ENCODE measurements around the gene LPIN1.
A peak's percentile ranks its signal among the peaks of the same experiment; 100 is the strongest.

Gene LPIN1

DNA sequence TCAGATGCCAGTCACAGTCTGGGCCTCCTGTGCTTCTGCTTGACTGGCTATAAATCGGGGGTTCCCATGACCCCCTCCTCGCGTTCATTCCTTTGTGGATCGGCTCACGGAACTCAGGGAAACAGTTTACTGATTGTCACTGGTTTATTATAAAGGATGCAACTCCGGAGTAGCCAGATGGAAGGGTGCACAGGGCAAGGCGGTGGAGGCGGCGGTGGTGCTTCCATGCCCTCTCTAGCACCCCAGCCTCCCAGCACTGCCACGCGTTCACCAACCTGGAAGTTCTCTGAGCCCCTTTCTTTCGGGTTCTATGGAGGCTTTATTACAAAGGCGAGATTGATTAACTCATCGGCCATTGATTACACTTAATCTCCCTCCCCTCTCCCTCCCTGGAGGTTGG is 15.6 kb downstream of the LPIN1 start:
- DNase-seq (ENCODE audit: low spot score): no peak

DNA sequence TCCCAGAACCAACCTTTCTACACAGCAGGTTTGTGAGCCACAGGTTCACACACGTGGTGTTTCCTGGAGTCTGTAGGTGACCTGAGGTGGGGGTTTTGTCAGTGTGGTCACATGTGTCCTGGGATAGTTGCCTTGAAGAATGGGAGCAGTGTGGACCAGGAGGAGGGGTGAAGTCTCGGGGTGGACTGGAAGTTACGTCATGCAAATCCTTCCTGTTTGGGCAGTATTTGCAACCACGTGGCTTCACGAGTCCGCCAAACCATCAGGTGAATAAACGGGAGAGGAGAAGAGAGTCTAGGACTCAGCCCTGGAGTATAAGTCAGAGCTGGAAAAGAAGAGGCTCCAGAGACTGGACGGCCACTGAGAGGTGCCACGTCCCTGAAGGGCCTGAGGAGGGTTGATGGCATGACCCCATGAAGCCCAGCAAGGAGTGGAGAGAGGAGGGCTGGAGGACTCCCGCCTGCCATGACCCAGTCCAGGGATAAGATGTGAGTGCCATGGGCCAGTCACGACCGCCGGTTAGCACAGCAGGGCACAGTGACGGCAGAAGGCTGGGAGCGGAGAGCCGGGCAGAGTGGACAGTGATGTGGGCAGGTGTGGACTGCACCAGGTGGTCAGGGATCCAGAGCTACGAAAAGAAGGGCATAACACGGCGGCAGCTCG is 16.5 kb downstream of the LPIN1 start:
- DNase-seq (ENCODE audit: low spot score): no peak

DNA sequence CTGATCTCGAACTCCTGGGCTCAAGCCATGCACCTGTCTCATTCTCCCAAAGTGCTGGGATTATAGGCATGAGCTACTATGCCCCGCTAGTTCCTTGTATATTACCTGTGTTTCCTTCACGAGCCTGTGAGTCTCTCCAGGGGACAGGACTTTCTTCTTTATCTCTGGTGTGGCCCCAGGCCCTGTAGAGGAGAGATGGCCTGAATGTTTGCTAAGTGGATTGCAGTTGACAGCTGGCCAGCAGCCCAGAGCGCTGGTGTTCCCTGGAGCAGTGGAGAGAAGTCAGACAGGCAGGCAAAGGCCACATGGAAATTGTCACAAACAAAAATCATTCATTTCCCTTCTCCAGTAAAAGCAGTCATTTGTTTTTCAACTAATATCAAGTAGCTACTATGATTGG is 17.9 kb downstream of the LPIN1 start:
- DNase-seq (ENCODE audit: low spot score): no peak

DNA sequence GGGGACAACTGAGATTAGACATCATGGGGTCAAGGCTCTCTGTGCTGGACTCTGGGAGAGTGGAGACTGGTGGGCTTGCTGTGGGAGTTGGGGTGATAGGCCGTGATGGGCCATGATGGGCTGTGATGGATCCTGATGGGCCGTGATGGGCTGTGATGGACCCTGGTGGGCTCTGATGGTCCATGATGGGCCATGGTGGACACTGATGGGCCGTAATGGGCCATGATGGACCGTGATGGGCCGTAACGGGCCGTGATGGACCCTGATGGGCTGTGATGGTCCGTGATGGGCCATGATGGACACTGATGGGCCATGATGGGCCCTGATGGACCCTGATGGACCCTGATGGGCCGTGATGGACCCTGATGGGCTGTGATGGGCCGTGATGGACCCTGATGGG is 18.5 kb downstream of the LPIN1 start:
- DNase-seq (ENCODE audit: low spot score): no peak

DNA sequence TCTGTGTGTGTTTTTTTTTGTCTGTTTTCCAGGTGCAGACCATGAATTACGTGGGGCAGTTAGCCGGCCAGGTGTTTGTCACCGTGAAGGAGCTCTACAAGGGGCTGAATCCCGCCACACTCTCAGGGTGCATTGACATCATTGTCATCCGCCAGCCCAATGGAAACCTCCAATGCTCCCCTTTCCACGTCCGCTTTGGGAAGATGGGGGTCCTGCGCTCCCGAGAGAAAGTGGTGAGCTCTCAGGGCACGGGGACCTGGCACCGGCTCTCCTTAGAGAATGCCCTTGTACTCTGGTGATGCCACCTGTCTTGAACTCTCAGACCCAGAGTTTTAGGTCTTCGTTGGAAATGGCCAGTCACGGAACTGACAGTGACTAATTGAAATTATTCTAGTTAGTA is 19.1 kb downstream of the LPIN1 start:
- no peak for DNase-seq (ENCODE audit: low spot score)

DNA sequence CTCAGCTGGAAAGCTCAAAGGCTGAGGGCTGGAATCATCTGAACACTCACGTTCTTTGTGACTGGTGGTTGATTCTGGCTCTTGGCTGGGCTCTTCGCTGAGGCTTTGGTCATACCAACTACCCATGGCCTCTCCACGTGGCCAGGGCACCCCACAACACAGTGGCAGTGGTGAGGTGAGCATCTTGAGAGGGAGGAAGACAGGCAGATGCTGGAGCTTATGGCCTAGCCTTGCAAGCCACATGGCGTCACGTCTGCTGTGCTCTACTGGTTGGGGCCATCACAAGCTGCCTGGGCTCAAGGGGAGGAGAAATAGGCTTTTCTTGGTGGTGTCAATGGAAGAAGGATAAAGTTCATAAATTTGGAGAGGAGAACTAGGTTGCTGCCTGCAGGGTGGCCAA is 19.6 kb downstream of the LPIN1 start:
- no peak for DNase-seq (ENCODE audit: low spot score)

DNA sequence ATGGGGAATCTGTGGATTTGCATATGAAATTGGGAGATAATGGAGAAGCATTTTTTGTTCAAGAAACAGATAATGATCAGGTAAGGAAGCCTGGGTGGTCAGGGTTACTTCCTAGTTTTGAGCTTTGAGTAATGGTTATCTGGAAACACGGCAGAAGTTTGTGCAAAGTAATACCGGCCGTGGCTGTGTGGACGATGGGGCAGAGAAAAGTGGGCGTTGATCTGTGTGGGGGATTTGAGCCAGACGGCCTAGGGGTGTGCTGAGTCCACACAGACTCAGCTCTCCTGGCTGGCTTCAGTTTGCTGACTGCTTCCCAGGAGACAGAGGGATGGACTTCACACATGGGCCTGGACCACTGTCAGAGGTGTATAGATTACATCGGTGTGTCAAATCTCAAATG is 21.3 kb downstream of the LPIN1 start:
- no peak for DNase-seq (ENCODE audit: low spot score)

DNA sequence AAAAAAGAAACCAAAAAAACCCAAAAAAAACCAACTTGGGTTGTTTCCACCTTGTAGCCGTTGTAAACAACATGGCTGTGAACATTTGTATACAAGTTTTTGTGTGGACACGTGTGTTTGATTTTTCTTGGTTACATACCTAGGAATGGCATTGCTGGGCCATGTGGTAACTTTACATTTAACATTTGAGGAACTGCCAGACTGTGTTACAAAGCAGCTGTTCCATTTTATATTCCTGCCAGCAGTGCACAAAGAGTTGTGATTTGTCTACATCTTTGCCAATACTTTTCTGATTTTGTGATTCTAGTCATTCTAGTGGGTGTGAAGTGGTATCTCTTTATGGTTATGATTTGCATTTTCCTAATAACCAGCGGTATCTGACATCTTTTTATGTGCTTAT is 22.5 kb downstream of the LPIN1 start:
- DNase-seq (ENCODE audit: low spot score): no peak

DNA sequence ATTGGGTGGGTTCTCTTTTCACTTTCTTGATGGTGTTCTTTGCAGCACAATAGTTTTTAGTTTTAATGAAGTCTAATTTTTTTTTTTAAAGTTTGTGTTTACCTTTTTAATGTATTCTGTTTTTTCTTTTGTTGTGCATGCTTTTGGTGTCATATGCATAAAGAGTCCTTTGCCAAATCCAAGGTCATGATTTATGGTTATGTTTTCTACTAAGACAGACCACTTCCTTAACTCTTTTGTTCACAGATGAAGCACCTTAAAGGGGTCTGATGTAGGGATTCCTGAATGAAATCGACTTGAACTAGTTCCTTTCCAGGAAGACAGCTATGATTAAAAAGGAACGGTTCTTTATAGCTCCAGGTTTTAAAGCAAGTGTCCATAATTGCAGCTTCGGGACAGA is 23.1 kb downstream of the LPIN1 start:
- DNase-seq (ENCODE audit: low spot score): no peak

DNA sequence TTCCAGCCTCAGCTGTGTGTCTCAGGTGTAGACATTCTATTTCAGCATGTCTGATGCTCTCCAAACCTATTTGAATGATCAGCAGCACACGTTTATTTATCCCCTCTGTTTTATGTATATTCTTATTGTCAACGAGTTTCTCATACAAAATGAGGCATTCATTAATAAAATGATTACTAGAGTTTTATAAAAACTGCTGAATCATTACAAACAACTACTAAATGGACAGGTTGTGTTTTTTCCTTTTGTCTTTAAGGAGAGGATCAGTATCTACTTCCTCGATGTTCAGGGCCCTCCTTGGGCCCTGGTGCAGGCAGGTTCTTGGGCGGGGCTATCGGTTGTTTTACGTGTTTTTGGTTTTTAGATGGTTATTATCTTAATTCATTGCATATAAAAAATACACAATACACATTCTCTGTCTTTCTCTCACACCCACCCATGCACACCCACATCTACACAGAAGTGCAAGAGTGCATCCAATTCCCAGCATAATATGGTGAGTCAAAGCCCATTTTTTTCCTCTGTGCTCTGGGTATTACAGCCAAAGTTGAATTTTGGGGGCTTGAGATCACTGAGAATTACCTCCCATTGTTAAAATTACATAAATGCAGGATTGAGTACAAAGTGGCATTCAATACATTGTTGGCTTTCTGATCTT is 24.2 kb downstream of the LPIN1 start:
- no peak for DNase-seq (ENCODE audit: low spot score)

DNA sequence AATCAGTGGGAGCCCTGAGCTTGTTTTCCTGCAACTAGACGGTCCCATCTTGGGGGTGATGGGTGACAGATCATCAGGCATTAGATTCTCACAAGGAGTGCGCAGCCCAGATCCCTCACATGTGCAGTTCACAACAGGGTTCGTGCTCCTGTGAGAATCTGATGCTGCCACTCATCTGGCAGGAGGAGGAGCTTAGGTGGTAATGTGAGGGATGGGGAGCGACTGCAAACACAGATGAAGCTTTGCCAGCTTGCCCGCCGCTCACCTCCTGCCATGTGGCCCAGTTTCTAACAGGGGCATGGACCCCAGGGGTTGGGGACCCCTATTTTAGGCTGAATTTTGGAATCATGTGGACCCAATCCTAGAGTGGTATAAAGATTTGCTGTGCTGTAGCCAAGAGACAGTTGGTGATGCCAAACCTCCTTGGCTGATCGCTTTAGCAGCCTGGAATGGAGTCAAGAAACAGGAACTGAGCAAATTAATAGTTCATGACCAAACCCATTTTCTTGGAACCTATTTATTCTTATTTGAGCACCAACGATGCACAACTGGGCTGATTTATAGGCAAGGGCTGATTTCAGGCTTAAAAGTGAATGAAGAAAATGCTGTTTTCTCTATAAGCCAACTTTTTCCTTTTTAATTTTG is 25.7 kb downstream of the LPIN1 start:
- DNase-seq (ENCODE audit: low spot score): no peak

DNA sequence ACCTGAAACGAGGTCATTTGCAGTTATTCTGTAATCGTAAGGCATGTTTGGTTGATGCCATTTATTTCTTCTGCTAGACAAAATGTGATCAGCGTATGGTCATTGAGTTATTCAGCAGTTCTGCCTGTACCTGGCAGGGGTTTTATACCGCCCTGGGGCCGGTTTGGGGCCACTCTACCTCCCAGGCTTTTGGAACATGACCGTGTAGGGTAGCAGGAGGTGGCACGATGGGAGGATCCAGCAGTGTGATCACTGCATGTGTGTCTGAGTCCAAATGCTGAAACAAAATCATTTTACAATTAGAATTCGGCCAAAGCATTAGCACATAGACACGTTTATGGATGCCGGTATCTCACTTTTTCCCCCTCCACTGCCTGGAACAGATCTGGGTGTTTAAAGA is 26.7 kb downstream of the LPIN1 start:
- no peak for DNase-seq (ENCODE audit: low spot score)

DNA sequence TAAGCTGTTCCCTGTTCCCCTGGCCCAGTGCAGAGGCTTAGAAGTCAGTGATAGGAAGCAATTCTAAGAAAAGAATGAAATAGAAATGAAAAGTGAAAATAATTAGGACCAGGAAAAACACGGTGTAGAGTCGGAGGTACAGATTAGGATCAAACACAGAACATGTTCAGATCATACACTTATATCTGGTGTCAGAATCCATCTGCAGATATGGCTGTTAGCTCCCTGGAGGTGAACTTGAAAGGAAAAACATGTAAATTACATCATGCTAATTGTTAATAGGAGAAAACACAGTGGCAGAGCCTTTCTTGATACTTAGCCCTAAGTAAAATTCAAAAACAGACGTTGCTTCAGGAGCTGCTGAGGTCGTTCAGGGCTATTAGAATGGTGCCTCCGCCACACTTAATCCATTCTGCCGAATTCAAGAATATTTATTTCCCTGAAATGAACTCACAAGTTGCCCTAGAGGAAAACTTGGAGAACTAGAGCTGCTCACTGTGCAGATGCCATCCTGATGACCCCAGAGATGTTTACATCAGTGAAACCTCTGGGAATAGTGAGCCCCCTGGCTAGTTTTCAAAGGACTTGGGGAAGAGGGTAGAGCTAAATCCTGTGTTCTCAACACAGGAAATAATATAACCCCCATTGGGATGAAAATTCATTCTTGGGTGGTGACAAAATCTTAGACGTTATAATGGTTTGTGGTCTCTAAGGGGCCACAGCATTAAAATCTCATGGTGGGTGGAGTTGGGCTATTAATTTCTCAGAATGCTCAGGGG is 27.5 kb downstream of the LPIN1 start:
- DNase-seq (ENCODE audit: low spot score): no peak

DNA sequence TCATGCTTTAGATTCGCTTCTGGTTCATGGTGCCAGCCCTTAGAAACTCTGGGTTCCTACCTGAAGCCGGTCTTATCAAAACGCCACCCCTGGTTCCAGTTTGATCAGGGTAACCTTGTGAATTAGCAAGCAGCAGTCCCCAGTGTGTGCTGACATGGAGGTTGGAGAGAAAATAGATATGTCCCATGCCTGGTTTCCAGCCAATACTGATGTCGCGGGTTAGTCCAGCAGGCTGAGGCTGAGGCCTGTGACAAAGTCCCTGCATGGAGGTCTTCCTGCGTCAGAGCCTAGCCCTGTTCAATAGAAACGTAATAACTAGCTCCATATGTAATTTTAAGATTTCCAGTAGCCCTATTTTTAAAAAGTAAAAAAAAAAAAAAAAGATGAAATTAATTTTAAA is 28.2 kb downstream of the LPIN1 start:
- no peak for DNase-seq (ENCODE audit: low spot score)

DNA sequence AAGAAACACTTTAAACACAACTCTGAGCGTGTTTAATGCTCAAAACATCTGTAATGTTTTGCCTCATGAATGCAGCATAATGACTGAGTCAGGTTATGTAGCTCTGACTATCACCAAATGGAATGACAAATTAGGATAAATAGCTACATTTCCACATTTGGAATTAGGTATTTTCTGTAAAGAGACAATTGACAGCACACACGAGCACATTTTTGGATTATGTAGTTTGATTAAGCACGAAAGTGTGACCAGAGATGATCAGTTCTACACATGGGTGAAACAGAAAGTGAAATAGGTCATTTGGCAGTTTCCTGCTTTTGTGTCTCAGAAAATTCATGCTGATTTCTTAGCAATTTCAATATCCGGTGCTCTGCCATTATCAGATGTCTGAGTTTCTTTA is 29.0 kb downstream of the LPIN1 start:
- peak; percentile 60 for DNase-seq (ENCODE audit: low spot score)

DNA sequence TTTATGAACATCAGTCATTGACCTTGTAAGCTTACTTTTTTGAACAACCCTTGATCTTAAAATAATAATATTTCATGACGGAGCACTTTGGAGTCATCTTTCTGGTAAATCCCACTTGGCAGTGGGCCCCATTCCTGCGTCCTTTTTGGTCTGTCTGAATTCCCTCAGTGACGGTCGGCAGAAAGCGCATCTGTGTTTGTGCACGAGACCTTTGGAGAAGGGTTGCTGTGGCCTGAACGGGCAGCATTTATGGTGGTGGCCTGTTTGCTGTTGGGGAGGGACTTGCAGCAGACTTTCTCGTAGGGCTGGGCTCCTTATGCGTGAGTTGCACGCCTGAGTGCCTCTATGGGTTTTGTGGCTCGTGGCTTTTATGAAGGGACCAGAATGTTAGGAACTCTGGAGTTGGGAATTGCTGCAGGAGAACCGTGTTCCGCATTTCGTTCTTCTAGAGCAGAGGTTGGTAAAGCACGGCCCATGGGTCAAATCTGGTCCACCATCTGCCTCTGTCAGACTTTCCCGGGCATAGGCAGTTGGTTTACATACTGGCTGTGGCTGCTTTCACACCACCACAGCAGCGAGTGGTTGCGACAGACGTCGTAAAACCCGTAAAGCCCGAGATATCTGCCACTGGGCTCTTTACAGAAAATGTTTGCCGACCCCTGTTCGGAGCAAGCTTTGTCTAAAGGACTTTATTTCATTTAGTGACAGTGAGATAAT is 30.8 kb downstream of the LPIN1 start:
- no peak for DNase-seq (ENCODE audit: low spot score)

DNA sequence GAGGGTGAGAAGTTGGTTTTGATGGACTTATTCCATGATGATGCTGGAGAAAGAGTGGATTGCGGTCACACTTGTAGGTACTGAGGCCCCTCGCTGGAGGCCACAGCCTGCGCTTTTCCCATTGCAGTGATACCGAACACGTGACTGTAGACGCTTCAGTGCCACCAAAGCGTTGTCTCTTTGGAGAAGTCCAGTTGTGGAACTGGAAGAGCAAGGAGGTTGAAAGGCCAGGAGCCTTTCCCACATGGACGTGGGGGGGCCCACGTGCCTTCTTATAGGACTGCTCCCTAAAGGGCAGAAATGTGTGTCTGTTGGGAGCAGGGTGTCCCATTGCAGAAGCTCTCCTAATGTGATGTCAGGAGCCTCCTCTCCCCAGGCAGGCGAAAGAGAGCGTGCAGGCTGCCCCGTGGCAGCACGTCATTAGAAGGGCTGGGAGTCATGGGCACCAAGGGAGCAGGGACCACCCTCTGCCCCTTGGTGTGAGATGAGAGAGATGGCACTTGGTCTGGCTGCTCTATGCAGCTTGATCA is 31.5 kb downstream of the LPIN1 start:
- DNase-seq (ENCODE audit: low spot score): no peak

DNA sequence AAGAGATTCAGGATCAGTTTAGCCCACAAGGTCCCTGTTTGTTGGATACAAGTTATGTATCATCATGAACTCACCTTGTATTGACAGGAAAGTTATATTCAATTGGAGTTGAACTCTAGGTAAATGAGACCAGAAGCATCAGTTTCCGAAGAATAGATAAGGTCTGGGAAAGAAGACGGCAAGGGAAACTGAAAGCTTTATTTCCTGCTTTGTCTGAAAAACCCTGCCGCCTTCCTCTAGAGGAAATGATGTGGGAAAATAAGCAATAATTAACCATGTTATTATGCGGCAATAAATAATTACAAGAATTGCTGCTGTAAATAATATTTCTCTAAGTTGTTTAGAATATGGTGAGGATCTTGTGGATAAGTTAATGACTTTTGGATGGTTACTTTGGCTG is 32.0 kb downstream of the LPIN1 start:
- DNase-seq (ENCODE audit: low spot score): peak; percentile 28

DNA sequence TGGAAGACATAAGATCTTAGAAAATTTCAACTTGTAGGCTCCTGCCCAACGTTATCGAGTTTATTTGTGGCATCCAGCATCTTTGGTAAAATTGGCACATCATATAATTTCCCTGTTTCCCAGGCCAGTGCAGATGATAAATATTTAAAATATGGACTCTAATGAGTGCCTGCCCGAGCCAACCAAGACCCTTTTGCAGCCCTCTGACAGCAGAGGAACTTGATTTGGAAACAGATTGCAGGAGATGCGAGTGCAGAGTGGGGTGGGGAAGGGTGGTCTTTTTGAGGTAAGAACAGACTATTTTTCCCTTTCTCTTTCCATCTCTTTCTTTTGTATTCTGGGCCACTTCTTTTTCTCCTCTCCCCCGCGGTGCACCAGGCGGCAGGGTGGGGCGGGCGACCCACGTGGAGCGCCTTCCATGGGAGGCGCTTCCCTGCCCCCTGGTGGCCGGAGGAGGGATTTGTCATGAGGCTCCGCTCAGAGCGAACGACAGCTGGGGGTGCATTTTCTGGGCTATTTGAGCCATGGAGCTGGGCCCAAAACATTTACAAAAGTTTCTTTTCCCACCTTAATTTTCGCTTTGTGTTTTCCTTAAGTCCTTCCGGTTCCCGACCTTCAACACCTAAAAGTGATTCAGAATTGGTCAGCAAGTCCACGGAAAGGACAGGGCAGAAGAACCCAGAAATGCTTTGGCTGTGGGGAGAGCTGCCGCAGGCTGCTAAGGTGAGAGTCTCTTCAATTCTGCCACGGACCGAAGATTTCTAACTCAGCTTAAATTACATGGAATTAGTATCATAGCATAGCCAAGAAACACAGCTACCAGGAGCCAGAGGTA is 32.7 kb downstream of the LPIN1 start:
- DNase-seq (ENCODE audit: low spot score): peak; percentile 87

DNA sequence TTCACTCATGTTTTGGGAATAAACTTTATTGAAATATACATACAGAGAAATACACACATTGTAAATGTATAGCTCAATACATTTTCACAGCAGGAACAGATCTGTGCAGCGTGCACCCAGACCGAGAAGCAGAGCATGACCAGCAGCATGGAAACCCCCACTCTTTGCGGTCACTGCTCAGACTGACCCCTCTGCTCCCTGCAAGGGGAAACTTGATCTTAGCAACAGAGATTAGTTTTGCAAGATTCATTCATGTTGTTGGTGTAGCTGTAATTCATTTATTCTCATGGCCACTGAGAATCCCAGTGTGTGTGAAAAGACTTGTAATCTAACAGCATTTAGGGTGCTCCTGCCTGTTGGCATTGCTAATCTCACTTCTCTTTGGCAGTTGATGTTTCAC is 35.2 kb downstream of the LPIN1 start:
- no peak for DNase-seq (ENCODE audit: low spot score)

DNA sequence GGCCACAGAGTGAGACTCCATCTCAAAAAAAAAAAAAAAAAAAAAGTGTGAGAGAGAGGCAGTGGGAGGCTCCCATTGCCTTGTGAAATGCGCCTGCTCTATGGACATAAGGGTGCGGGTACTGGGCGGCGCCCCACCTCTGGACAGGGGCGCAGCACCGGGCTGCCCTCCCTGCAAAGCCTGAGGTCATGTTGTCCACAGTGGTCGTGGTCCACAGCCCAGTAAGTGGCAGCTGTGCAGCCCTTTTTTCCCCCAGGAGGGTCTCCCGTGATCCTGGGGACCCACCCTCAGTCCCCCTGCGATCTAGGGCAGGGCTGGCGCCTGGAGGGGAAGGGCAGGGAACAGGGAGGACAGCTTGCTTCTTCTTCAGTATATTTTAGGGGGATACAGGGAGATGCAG is 37.8 kb downstream of the LPIN1 start:
- DNase-seq (ENCODE audit: low spot score): no peak
